ENCODE measurements around the gene NKX6-1. TPM values are rescaled to one million over a fixed set of nuclear protein-coding genes. Genes with fewer than 3 reads are reported as not detected.

The NKX6-1 gene
- total RNA-seq, 2 experiments from 2014 or later = not detected

GRCh38 chr4:84467601-84468000, 31.5 kb downstream of the NKX6-1 start:
- H3K9me3 Mint-ChIP-seq = no peaks in the 10 kb centered on the region

GRCh38 chr4:84459783-84460182, 39.3 kb downstream of the NKX6-1 start:
- intact Hi-C loops (cut with micrococcal nuclease) = no loop called here
- no peak for DNase-seq

More at GRCh38 chr4:84467601-84468000, 31.5 kb downstream of the NKX6-1 start:
- H3K27ac Mint-ChIP-seq = no peak overlapping the region
- no peak overlapping the region for H3K4me3 Mint-ChIP-seq
- peaks cover 14% of the 10 kb centered on the region for H3K27me3 Mint-ChIP-seq (ENCODE audit: low read depth)
- DNase-seq = no peak
- no peaks in the 10 kb centered on the region for H3K36me3 Mint-ChIP-seq (ENCODE audit: low read depth)
- intact Hi-C loops (cut with micrococcal nuclease) = no loop called here
- H3K4me1 Mint-ChIP-seq (ENCODE audit: low read depth) = no peaks in the 10 kb centered on the region
- CTCF ChIA-PET = no interaction called here

GRCh38 chr4:84456157-84456556, 42.9 kb downstream of the NKX6-1 start:
- H3K9me3 Mint-ChIP-seq = no peaks in the 10 kb centered on the region
- H3K4me1 Mint-ChIP-seq (ENCODE audit: low read depth) = no peaks in the 10 kb centered on the region
- no peak overlapping the region for H3K4me3 Mint-ChIP-seq
- peaks cover 18% of the 10 kb centered on the region for H3K27me3 Mint-ChIP-seq (ENCODE audit: low read depth)
- CTCF ChIA-PET = no interaction called here
- intact Hi-C loops (cut with micrococcal nuclease) = no loop called here
- H3K27ac Mint-ChIP-seq = no peak overlapping the region
- no peak for DNase-seq
- no peaks in the 10 kb centered on the region for H3K36me3 Mint-ChIP-seq (ENCODE audit: low read depth)

More at GRCh38 chr4:84459783-84460182, 39.3 kb downstream of the NKX6-1 start:
- CTCF ChIA-PET = no interaction called here
- Mint-ChIP-seq H3K9me3 (no peaks in the 10 kb centered on the region), H3K36me3 (ENCODE audit: low read depth) (no peaks in the 10 kb centered on the region), H3K4me1 (ENCODE audit: low read depth) (no peaks in the 10 kb centered on the region), H3K27me3 (ENCODE audit: low read depth) (peaks cover 9% of the 10 kb centered on the region), H3K4me3 (no peak overlapping the region), H3K27ac (no peak overlapping the region)

GRCh38 chr4:84455697-84456096, 43.4 kb downstream of the NKX6-1 start:
- Mint-ChIP-seq H3K36me3 (ENCODE audit: low read depth) (no peaks in the 10 kb centered on the region), H3K9me3 (no peaks in the 10 kb centered on the region), H3K27ac (no peak overlapping the region), H3K27me3 (ENCODE audit: low read depth) (peaks cover 15% of the 10 kb centered on the region), H3K4me3 (no peak overlapping the region), H3K4me1 (ENCODE audit: low read depth) (no peaks in the 10 kb centered on the region)
- intact Hi-C loops (cut with micrococcal nuclease) = no loop called here
- CTCF ChIA-PET = interaction anchor here (0.6 kb wide), 1 partner anchor 9 kb away, joined by 3 read pairs; no protein-coding TSS in a partner anchor
- DNase-seq = no peak

GRCh38 chr4:84451546-84451945, 47.5 kb downstream of the NKX6-1 start:
- Mint-ChIP-seq H3K9me3 (no peaks in the 10 kb centered on the region), H3K4me3 (no peak overlapping the region), H3K36me3 (ENCODE audit: low read depth) (no peaks in the 10 kb centered on the region), H3K27ac (no peak overlapping the region), H3K27me3 (ENCODE audit: low read depth) (peaks cover 12% of the 10 kb centered on the region), H3K4me1 (ENCODE audit: low read depth) (no peaks in the 10 kb centered on the region)
- intact Hi-C loops (cut with micrococcal nuclease) = no loop called here
- no peak for DNase-seq
- CTCF ChIA-PET = interaction anchor here (1.0 to 1.8 kb wide), 5 partner anchors 9 to 277 kb away, joined by 3 to 5 read pairs (median 3); no protein-coding TSS in a partner anchor

- no peaks in the 10 kb centered on the region for H3K9me3 Mint-ChIP-seq
- intact Hi-C loops (cut with micrococcal nuclease) = no loop called here
- H3K27me3 Mint-ChIP-seq (ENCODE audit: low read depth) = peaks cover 6% of the 10 kb centered on the region
- no peak overlapping the region for H3K4me3 Mint-ChIP-seq
- CTCF ChIA-PET = no interaction called here
- no peaks in the 10 kb centered on the region for H3K4me1 Mint-ChIP-seq (ENCODE audit: low read depth)
- no peak for DNase-seq
- H3K27ac Mint-ChIP-seq = no peak overlapping the region
- H3K36me3 Mint-ChIP-seq (ENCODE audit: low read depth) = no peaks in the 10 kb centered on the region
Measured at GRCh38 chr4:84443523-84443922, 55.6 kb downstream of the NKX6-1 start.

GRCh38 chr4:84442778-84443177, 56.3 kb downstream of the NKX6-1 start:
- peaks cover 6% of the 10 kb centered on the region for H3K27me3 Mint-ChIP-seq (ENCODE audit: low read depth)
- no peaks in the 10 kb centered on the region for H3K36me3 Mint-ChIP-seq (ENCODE audit: low read depth)
- intact Hi-C loops (cut with micrococcal nuclease) = no loop called here
- CTCF ChIA-PET = no interaction called here
- no peaks in the 10 kb centered on the region for H3K9me3 Mint-ChIP-seq
- no peak overlapping the region for H3K4me3 Mint-ChIP-seq
- no peak overlapping the region for H3K27ac Mint-ChIP-seq
- no peak for DNase-seq
- no peaks in the 10 kb centered on the region for H3K4me1 Mint-ChIP-seq (ENCODE audit: low read depth)

Other genes with a start within 250 kb of the NKX6-1 start
- under 1 TPM; 0.17 to 0.36 TPM for gene CDS1, start 83.8 kb upstream of the NKX6-1 start, total RNA-seq

Measured in activated naive CD4-positive, alpha-beta T cell treated with anti-CD3 and anti-CD28 coated beads for 36 hours (primary cell).